HG03521 (cell line): Measurements from ENCODE around the gene TBC1D4.

Experiments
- ATAC-seq: cut with Tn5 transposase; IDR thresholded peaks from one replicate; pipeline ENCODE4 v1.9.1; 2021; ENCODE audit warnings: mild to moderate bottlenecking, moderate library complexity; ENCODE audit not compliant: unreplicated experiment

Gene TBC1D4, protein sequence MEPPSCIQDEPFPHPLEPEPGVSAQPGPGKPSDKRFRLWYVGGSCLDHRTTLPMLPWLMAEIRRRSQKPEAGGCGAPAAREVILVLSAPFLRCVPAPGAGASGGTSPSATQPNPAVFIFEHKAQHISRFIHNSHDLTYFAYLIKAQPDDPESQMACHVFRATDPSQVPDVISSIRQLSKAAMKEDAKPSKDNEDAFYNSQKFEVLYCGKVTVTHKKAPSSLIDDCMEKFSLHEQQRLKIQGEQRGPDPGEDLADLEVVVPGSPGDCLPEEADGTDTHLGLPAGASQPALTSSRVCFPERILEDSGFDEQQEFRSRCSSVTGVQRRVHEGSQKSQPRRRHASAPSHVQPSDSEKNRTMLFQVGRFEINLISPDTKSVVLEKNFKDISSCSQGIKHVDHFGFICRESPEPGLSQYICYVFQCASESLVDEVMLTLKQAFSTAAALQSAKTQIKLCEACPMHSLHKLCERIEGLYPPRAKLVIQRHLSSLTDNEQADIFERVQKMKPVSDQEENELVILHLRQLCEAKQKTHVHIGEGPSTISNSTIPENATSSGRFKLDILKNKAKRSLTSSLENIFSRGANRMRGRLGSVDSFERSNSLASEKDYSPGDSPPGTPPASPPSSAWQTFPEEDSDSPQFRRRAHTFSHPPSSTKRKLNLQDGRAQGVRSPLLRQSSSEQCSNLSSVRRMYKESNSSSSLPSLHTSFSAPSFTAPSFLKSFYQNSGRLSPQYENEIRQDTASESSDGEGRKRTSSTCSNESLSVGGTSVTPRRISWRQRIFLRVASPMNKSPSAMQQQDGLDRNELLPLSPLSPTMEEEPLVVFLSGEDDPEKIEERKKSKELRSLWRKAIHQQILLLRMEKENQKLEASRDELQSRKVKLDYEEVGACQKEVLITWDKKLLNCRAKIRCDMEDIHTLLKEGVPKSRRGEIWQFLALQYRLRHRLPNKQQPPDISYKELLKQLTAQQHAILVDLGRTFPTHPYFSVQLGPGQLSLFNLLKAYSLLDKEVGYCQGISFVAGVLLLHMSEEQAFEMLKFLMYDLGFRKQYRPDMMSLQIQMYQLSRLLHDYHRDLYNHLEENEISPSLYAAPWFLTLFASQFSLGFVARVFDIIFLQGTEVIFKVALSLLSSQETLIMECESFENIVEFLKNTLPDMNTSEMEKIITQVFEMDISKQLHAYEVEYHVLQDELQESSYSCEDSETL (N-terminal part only)

GRCh38 chr13:75482070-75482819, at the start of gene TBC1D4:
Gene TBC1D4 (minus strand): TSS chr13:75482169. CDS start chr13:75481767, 402 bp downstream.
- ATAC-seq, result peak; percentile 71

DNA sequence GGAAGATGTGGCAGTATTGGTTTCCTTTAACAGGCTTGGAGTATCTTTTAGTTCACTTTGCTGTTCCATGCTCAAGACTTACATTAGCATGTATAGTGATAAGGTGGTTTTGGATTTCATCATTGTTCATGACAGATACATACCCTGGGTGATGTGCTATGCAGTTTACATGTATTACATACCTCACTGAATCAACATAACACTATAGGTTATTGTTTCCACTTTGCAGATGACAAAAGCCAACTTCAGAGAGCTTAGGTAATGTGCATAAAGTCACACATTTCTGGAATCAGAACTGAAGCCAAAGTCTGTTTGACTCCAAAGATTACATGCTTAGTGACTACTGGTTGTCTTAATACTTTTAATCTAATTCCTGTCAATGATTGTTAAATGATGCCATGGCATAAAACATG, 48.6 kb upstream of the TBC1D4 start:
- ATAC-seq, result no peak

DNA sequence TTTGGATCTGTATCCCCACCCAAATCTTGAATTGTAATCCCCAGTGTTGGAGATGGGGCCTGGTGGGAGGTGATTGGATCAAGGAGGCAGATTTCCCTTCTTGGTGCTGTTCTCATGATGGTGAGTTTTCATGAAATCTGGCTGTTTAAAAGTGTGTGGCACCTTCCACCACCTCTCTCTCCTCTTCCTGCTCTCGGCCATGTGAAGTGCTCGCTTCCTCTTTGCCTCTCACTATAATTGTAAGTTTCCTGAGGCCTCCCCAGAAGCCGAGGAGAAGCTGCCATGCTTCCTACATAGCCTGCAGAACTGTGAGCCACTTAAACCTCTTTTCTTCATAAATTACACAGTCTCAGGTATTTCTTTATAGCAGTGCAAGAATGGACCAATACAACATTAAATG, 40.0 kb upstream of the TBC1D4 start:
- no peak for ATAC-seq

- ATAC-seq, result no peak
Observed at GRCh38 chr13:75518439-75519088, 36.6 kb upstream of the TBC1D4 start.

DNA sequence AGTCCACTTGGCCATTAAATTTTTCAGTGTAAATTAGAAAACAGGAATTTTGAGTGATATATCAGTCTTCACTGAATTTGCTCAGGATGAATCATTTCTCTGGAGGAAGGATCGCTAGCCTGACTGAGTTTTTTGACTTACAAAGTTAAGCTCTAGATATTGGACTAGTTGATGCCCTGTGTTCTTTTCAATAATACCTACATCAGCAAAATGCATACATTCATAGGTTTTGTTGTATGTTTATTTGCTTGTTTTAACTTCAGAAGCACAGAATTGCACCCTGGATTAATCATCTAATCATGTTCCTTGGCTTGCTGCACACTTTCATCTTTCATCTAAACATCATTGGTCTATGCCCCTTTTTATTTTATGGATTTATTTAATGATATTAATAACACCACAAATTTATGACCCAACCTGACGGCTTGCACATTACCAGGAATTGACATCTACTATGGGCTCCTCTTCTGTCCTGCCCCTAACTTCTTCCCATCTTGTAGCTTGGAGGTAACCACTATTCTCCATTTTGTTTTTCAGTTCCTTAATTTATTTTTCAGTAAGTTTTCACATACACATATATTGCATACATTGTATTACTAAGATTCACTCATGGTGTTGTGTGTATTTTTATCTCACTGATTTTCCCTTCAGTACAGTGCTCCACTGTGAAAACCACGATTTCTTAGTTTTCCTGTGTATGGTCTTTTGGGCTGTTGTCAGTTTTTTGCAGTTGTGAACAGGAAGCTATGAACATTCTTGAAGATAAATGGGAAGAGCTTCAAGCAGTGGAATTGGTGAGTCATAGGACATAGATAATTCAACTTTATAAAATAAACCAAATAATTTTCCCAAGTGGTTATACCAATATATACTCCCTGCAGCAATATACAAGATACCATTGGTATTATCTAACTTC, 32.4 kb upstream of the TBC1D4 start:
- ATAC-seq, result no peak

- ATAC-seq, result no peak
Observed at GRCh38 chr13:75513271-75513670, 31.3 kb upstream of the TBC1D4 start.

DNA sequence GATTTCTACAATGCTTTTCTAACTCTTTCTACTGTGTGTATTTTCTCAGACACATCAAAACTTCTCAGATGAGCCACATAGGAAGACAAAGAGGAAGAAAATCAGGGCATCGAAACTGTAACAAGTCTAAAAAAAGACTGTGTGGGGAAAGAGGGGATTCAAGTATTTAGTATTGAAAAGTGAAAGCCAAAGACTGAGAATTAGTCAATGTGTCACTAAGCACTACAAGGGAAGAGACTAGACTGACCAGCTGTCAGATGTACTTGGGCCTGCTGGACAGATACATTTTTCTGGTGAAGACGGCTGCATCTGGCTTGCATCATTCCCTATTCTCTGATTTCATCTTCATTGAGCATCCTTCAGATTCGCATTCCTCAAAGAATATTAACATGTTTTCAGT, 30.3 kb upstream of the TBC1D4 start:
- peak; percentile 84 for ATAC-seq

DNA sequence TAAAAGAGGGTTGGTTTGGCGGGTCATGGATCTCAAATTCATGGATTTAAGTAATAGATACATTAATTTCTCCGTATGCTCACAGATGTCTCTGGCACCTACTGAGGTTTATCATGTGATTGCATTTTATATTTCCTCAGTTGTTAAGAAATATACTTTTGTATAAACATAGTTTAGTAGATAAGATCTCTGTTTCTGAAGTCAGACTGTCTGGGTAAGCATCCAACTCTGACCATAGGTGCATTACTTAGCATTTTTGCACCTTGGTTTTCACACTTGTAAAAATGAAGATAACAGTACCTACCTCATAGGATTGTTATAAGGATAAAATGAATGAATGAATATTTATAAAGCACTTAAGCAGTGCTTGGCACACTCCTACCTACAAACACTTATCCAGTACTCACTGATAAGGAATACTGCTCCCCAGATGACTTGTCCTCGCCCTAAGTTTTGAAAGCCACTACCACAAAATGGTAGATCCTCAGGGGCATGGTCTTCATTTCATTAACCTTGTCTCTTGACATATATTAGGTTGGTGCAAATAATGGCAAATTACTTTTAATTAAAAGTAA, 29.2 kb upstream of the TBC1D4 start:
- no peak for ATAC-seq

- no peak for ATAC-seq
Observed at GRCh38 chr13:75508002-75508548, 26.1 kb upstream of the TBC1D4 start.

- no peak for ATAC-seq
Observed at GRCh38 chr13:75507027-75508001, 25.3 kb upstream of the TBC1D4 start.

GRCh38 chr13:75506018-75506417, 24.0 kb upstream of the TBC1D4 start:
- no peak for ATAC-seq

GRCh38 chr13:75505327-75505726, 23.4 kb upstream of the TBC1D4 start:
- ATAC-seq, result no peak

GRCh38 chr13:75495938-75496337, 14.0 kb upstream of the TBC1D4 start:
- ATAC-seq, result no peak

DNA sequence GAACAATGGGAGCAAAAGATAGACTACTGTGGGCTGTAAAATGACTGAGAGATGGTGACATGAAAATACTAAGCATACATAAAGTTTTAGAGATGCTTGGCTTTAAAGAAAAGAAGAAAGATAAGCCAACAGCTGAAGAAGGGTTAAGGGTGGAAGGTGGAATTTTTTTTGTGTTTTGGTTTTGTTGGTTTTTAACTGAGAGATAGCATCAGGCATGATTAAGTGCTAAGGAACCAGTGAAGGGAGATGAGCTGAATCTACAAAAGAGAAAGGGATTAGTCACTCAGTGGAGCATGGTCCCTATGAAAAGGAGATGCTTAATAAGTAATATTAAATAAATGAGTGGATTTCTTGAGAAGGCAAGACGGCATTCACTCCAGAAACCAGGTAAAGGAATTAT, 12.5 kb upstream of the TBC1D4 start:
- no peak for ATAC-seq

GRCh38 chr13:75493156-75493555, 11.2 kb upstream of the TBC1D4 start:
- ATAC-seq, result no peak

DNA sequence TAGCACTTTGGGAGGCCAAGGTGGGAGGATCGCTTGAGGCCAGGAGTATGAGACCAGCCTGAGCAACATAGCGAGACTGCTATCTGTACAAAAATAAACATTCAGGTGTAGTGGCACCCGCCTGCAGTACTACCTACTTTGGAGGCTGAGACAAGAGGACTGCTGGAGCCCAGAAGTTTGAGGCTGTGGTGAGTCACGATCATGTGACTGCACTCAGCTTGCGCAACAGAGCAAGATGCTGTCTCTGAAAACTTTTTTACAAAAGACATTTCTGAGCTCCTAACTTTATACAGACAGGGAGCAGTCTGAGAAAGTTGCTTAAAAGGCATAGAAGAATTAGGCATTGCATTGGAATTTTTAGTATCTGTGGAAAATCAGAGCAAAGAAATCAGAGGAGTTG, 10.4 kb upstream of the TBC1D4 start:
- ATAC-seq, result no peak

GRCh38 chr13:75491376-75491775, 9.4 kb upstream of the TBC1D4 start:
- ATAC-seq, result no peak
